ENCODE measurements around the gene MAP4K5. TPM values are rescaled to one million over a fixed set of nuclear protein-coding genes. Genes with fewer than 3 reads are reported as not detected.

MAP4K5 gene
- polyA plus RNA-seq, 3 donors: 5.0 to 9.1 (median 7.7) TPM

DNA sequence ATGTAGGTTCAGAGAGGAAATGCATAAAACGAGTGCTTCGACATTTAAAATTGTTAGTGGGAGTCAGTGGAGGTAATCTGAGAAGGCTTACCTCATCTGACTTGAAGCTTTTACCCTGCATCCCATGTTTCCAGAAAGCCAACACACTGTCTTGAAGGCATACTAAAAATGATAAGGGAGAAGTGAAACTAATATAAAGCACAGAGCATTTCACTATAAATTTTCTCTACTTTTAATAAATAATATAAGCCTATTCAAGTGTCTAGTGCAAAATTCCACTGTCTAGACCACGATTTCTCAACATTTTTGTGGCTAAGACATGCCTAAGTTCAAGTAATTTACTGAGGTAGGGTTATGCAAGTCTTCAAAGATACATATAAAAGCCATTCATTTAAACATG is 106.6 kb downstream of the MAP4K5 start:
- H3K27me3 ChIP-seq (ENCODE audit: control insufficient read depth in 2 of 2, insufficient read depth in 2 of 2, low read length in 2 of 2): no peaks in the 10 kb centered on the region
- no peaks in the 10 kb centered on the region for H3K79me2 ChIP-seq (ENCODE audit: insufficient read depth, low read length)
- no peak overlapping the region for H3K9ac ChIP-seq (ENCODE audit: insufficient read depth, low read length, poor library complexity, severe bottlenecking)
- whole genome bisulfite sequencing (ENCODE audit: insufficient coverage): no CpG with 5 or more reads among the region's 3 CpGs
- no peak for TF ChIP-seq CTCF (IDR thresholded peaks at IDR 0.05)
- H3K27ac Mint-ChIP-seq: no peak overlapping the region
- no peak overlapping the region for H3K4me3 Mint-ChIP-seq
- H3K4me3 ChIP-seq (replicated peaks in 1 of 3; ENCODE audit: low read depth in 2 of 3, low read length in 3 of 3): no peak overlapping the region
- peaks cover 37 to 40% of the 10 kb centered on the region in 2 donors for H3K36me3 Mint-ChIP-seq
- H3K4me2 ChIP-seq (replicated peaks; ENCODE audit: extremely low read depth, low read length, poor library complexity, severe bottlenecking): no peak overlapping the region
- H4K20me1 ChIP-seq (ENCODE audit: insufficient read depth, low read length): no peaks in the 10 kb centered on the region
- DNase-seq: no peak
- H3K27me3 Mint-ChIP-seq (ENCODE audit: low read depth in 3 of 3): no peaks in the 10 kb centered on the region
- H3K27ac ChIP-seq (ENCODE audit: low read depth in 1 of 2, low read length in 2 of 2): no peak overlapping the region
- no peaks in the 10 kb centered on the region for H3K9me3 Mint-ChIP-seq
- no peaks in the 10 kb centered on the region for H3K9me3 ChIP-seq (replicated peaks in 1 of 2; ENCODE audit: control insufficient read depth in 1 of 2, insufficient read depth in 1 of 2, low read length in 2 of 2)
- no peaks in the 10 kb centered on the region for H3K4me1 ChIP-seq (ENCODE audit: control insufficient read depth in 1 of 2, insufficient read depth in 2 of 2, low read length in 2 of 2)
- H2AFZ ChIP-seq (ENCODE audit: insufficient read depth, low read depth, low read length, poor library complexity, severe bottlenecking): no peak overlapping the region
- intact Hi-C loops (cut with micrococcal nuclease): no loop called here
- H3K36me3 ChIP-seq (replicated peaks in 1 of 2; ENCODE audit: control insufficient read depth in 1 of 2, insufficient read depth in 2 of 2, low read length in 2 of 2): peaks cover 31 to 58% of the 10 kb centered on the region in 2 donors
- H3K4me1 Mint-ChIP-seq: no peaks in the 10 kb centered on the region

GRCh38 chr14:50425105-50425504 is 107.3 kb downstream of the MAP4K5 start:
- Histone ChIP-seq H3K4me3 (replicated peaks in 1 of 3; ENCODE audit: low read depth in 2 of 3, low read length in 3 of 3) (no peak overlapping the region), H3K4me2 (replicated peaks; ENCODE audit: extremely low read depth, low read length, poor library complexity, severe bottlenecking) (no peak overlapping the region), H3K4me1 (ENCODE audit: control insufficient read depth in 1 of 2, insufficient read depth in 2 of 2, low read length in 2 of 2) (no peaks in the 10 kb centered on the region), H4K20me1 (ENCODE audit: insufficient read depth, low read length) (no peaks in the 10 kb centered on the region), H3K79me2 (ENCODE audit: insufficient read depth, low read length) (no peaks in the 10 kb centered on the region), H3K9ac (ENCODE audit: insufficient read depth, low read length, poor library complexity, severe bottlenecking) (no peak overlapping the region), H2AFZ (ENCODE audit: insufficient read depth, low read depth, low read length, poor library complexity, severe bottlenecking) (no peak overlapping the region), H3K27ac (ENCODE audit: low read depth in 1 of 2, low read length in 2 of 2) (no peak overlapping the region), H3K27me3 (ENCODE audit: control insufficient read depth in 2 of 2, insufficient read depth in 2 of 2, low read length in 2 of 2) (no peaks in the 10 kb centered on the region), H3K9me3 (replicated peaks in 1 of 2; ENCODE audit: control insufficient read depth in 1 of 2, insufficient read depth in 1 of 2, low read length in 2 of 2) (no peaks in the 10 kb centered on the region), H3K36me3 (replicated peaks in 1 of 2; ENCODE audit: control insufficient read depth in 1 of 2, insufficient read depth in 2 of 2, low read length in 2 of 2) (peaks cover 35 to 65% of the 10 kb centered on the region in 2 donors)
- H3K36me3 Mint-ChIP-seq: peaks cover 42 to 47% of the 10 kb centered on the region in 2 donors
- DNase-seq: no peak
- no peaks in the 10 kb centered on the region for H3K9me3 Mint-ChIP-seq
- no peaks in the 10 kb centered on the region for H3K27me3 Mint-ChIP-seq (ENCODE audit: low read depth in 3 of 3)
- intact Hi-C loops (cut with micrococcal nuclease): no loop called here
- no peak overlapping the region for H3K27ac Mint-ChIP-seq
- H3K4me1 Mint-ChIP-seq: no peaks in the 10 kb centered on the region
- TF ChIP-seq CTCF (IDR thresholded peaks at IDR 0.05): no peak
- WGBS (ENCODE audit: insufficient coverage): no CpG with 5 or more reads among the region's 2 CpGs
- H3K4me3 Mint-ChIP-seq: no peak overlapping the region

All from CD14-positive monocyte (primary cell).